DND-41 (cell line): Measurements from ENCODE around the gene BSND.

Experiments
- EZH2 ChIP-seq: IDR thresholded peaks from 3 replicates; pipeline ENCODE4 v1.6.1; 2012; ENCODE audit warnings: borderline replicate concordance, low read depth, mild to moderate bottlenecking, moderate library complexity, low read length, inconsistent platforms; ENCODE audit not compliant: severe bottlenecking
- TF ChIP-seq, protein P1 (sequence below): IDR thresholded peaks from 2 replicates; pipeline ENCODE4 v1.5.1; 2012; ENCODE audit warnings: borderline replicate concordance, low read length, moderate library complexity, mild to moderate bottlenecking; ENCODE audit not compliant: poor library complexity, severe bottlenecking; ENCODE audit errors: extremely low read depth

DNA sequence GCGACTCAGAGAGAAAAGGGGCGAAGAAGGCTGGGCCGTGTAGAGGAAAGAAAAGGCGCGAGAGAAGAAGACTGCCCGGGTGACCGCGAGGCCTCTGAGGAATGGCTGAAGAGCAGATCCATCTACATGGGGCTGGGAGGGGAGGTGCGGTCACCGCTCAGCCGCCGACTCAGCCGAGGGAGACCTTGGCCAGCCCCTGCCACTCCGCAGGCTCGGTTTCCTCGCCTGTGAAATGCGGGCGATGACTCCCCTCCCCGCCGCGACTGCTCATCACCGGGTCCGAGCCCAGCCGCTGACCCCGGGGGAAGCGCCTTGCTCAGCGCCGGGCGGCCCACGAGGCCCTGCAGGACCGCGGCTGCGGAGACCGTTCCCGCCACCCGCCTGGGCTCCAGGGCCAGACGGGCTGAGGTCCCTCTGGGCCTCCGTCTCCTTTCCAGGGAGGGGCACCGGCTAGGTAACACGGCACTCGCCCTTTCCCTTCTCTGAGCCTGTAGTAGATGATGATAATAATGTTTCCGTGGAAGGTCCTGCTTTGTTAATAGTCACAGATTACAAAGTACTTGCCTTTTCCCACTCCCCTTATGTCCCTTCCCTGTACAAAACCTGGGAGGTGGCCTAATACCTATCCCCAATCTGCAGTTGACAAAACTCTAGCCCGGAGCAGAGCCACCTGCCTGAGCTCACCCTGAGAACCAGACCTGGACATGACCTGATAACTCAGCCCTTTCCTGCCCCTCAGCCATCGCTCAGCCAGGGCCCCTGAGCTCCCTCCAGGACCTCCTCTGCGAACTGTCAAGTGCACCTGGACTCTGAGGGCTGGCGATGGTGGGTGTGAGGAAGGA is 1.6 kb upstream of the BSND start:
- TF ChIP-seq, protein P1, sequence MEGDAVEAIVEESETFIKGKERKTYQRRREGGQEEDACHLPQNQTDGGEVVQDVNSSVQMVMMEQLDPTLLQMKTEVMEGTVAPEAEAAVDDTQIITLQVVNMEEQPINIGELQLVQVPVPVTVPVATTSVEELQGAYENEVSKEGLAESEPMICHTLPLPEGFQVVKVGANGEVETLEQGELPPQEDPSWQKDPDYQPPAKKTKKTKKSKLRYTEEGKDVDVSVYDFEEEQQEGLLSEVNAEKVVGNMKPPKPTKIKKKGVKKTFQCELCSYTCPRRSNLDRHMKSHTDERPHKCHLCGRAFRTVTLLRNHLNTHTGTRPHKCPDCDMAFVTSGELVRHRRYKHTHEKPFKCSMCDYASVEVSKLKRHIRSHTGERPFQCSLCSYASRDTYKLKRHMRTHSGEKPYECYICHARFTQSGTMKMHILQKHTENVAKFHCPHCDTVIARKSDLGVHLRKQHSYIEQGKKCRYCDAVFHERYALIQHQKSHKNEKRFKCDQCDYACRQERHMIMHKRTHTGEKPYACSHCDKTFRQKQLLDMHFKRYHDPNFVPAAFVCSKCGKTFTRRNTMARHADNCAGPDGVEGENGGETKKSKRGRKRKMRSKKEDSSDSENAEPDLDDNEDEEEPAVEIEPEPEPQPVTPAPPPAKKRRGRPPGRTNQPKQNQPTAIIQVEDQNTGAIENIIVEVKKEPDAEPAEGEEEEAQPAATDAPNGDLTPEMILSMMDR: no peak
- no peak for TF ChIP-seq EZH2
